ENCODE measurements around the gene MYRF. TPM values are rescaled to one million over a fixed set of nuclear protein-coding genes. Genes with fewer than 3 reads are reported as not detected.

Gene MYRF
- total RNA-seq, 2 experiments from 2014 or later, result 0.31 to 0.49 TPM

DNA sequence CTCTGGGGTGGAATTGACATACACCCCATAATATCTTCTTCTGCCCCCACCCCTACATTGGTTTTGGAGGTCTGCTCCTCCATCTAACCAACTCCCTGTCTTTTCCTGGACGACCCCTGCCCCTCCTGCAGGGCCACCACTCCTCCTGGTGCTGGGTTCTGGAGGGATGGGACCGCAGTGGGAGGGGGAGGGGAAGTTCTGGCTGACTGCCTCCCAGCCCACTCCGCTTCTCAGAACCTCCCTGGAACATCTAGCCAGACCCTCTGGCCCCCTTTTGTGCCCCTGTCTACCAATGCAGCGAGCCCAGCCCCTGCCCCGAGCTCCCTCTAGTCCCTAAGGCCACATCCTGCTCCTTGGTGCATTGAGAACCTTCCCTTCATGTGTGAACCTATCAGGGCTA, 1.2 kb downstream of the MYRF start:
- peak overlapping the region; percentile 69 for H3K4me3 Mint-ChIP-seq
- no peak overlapping the region for H3K27ac ChIP-seq (ENCODE audit: low read depth in 1 of 2, low read length in 2 of 2)
- intact Hi-C loops (cut with DNase I, micrococcal nuclease), result loop anchor here in 1 of 2 experiments (2.0 kb wide), 1 partner anchor 355 kb away; no protein-coding TSS in a partner anchor
- H3K4me1 ChIP-seq (ENCODE audit: insufficient read depth, low read length), result peaks cover 25% of the 10 kb centered on the region
- H3K36me3 Mint-ChIP-seq (ENCODE audit: low read depth), result no peaks in the 10 kb centered on the region
- H3K4me3 ChIP-seq (ENCODE audit: low read length), result no peak overlapping the region
- H3K27me3 Mint-ChIP-seq, result peaks cover 40% of the 10 kb centered on the region
- POLR2A ChIA-PET, result no interaction called here
- H3K27ac Mint-ChIP-seq, result no peak overlapping the region
- peaks cover 19 to 20% of the 10 kb centered on the region in 2 experiments for H3K27me3 ChIP-seq (ENCODE audit: control insufficient read depth in 1 of 2, insufficient read depth in 2 of 2, low read length in 2 of 2)
- no peaks in the 10 kb centered on the region for H3K9me3 Mint-ChIP-seq
- no peaks in the 10 kb centered on the region for H3K36me3 ChIP-seq (ENCODE audit: insufficient read depth, low read length)
- peaks cover 10% of the 10 kb centered on the region for H3K4me1 Mint-ChIP-seq (ENCODE audit: low read depth)
- no peak for ATAC-seq (ENCODE audit: poor library complexity)
- H3K9me3 ChIP-seq (ENCODE audit: control insufficient read depth in 1 of 2, insufficient read depth in 1 of 2, low read length in 2 of 2), result peaks cover 0 to 9% of the 10 kb centered on the region in 2 experiments
- TF ChIP-seq, protein P1, sequence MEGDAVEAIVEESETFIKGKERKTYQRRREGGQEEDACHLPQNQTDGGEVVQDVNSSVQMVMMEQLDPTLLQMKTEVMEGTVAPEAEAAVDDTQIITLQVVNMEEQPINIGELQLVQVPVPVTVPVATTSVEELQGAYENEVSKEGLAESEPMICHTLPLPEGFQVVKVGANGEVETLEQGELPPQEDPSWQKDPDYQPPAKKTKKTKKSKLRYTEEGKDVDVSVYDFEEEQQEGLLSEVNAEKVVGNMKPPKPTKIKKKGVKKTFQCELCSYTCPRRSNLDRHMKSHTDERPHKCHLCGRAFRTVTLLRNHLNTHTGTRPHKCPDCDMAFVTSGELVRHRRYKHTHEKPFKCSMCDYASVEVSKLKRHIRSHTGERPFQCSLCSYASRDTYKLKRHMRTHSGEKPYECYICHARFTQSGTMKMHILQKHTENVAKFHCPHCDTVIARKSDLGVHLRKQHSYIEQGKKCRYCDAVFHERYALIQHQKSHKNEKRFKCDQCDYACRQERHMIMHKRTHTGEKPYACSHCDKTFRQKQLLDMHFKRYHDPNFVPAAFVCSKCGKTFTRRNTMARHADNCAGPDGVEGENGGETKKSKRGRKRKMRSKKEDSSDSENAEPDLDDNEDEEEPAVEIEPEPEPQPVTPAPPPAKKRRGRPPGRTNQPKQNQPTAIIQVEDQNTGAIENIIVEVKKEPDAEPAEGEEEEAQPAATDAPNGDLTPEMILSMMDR (IDR thresholded peaks at IDR 0.05), result no peak
- CTCF ChIA-PET, result interaction anchor here (1.1 kb wide), 1 partner anchor 44 kb away, joined by 3 read pairs; no protein-coding TSS in a partner anchor
- DNase-seq, result no peak

DNA sequence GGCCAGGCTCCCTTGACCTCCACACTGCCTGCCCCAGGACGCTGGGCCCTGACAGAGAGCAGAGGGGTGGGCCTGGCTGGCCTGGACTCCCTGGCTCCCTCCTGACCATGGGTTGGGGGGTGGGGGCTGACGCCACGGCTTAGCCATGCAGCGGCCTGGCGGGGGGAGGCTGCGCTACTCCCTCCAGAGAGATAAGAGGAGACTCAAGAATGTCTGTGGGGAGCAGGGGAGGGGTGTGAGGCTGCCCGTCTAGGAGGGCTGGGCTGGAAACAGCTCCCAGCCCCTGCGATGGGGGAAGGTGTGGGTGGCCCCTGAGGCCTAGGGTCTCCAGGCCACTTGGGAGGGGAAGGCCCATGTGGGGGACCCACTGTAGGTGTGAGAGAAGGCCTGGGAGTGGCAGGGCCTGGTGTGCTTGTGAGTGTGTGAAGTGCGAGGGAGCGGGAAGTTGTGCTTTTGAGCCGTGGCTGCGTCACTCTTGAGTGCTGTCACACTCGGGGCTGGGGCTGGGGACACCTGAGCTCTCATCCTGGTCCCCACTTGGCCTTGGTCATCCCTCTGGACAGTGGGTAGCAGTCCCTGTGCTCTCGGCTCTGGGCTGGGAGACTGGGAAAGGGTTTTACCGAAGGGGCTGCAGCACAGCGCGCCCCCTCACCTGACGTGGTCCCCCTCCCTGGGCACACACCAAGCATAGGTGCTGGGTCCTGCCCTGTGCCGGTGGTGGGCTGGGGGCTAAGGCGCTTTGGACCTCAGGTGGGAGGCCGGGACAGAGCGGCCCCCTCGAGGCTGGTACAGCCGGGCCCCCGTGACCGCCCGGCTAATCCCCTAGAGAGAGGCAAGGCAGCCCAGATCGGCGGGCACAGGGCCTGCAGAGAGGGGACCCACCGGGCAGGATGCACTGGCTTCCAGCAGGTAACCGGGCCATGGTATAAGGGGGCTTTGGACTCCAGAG, 2.4 kb downstream of the MYRF start:
- no peak for ATAC-seq (ENCODE audit: poor library complexity)
- Mint-ChIP-seq H3K27ac (no peak overlapping the region), H3K36me3 (ENCODE audit: low read depth) (no peaks in the 10 kb centered on the region), H3K4me1 (ENCODE audit: low read depth) (peaks cover 10% of the 10 kb centered on the region), H3K9me3 (no peaks in the 10 kb centered on the region), H3K4me3 (no peak overlapping the region), H3K27me3 (peaks cover 29% of the 10 kb centered on the region)
- TF ChIP-seq, protein P1 (IDR thresholded peaks at IDR 0.05), result no peak
- POLR2A ChIA-PET, result no interaction called here
- Histone ChIP-seq H3K4me3 (ENCODE audit: low read length) (no peak overlapping the region), H3K9me3 (ENCODE audit: control insufficient read depth in 1 of 2, insufficient read depth in 1 of 2, low read length in 2 of 2) (peaks cover 0 to 6% of the 10 kb centered on the region in 2 experiments), H3K36me3 (ENCODE audit: insufficient read depth, low read length) (no peaks in the 10 kb centered on the region), H3K27me3 (ENCODE audit: control insufficient read depth in 1 of 2, insufficient read depth in 2 of 2, low read length in 2 of 2) (peaks cover 11 to 13% of the 10 kb centered on the region in 2 experiments), H3K4me1 (ENCODE audit: insufficient read depth, low read length) (peaks cover 25% of the 10 kb centered on the region), H3K27ac (ENCODE audit: low read depth in 1 of 2, low read length in 2 of 2) (no peak overlapping the region)
- CTCF ChIA-PET, result no interaction called here
- intact Hi-C loops (cut with DNase I, micrococcal nuclease), result no loop called here
- DNase-seq, result no peak

DNA sequence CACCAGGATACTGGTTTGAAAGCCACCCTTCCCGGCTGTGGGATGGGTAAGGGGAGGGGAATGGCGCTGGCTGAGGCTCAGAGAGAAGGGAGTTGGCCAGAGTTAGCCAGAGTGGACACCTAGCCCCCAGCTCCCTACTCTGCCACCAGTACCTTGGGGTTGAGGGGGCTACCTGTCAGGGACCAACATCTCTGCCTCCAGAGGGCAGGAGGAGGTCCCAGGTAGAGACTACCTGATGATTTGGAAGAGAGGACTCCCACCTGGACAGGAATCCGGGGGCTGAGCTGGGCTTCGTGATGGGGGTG, 3.7 kb downstream of the MYRF start:
- H3K27me3 ChIP-seq (ENCODE audit: control insufficient read depth in 1 of 2, insufficient read depth in 2 of 2, low read length in 2 of 2), result peaks cover 6 to 7% of the 10 kb centered on the region in 2 experiments
- ChIA-PET CTCF (no interaction called here), POLR2A (no interaction called here)
- H3K27ac Mint-ChIP-seq, result no peak overlapping the region
- no peak overlapping the region for H3K4me3 Mint-ChIP-seq
- TF ChIP-seq, protein P1 (IDR thresholded peaks at IDR 0.05), result no peak
- H3K4me1 Mint-ChIP-seq (ENCODE audit: low read depth), result peaks cover 10% of the 10 kb centered on the region
- peaks cover 24% of the 10 kb centered on the region for H3K27me3 Mint-ChIP-seq
- H3K4me1 ChIP-seq (ENCODE audit: insufficient read depth, low read length), result peaks cover 25% of the 10 kb centered on the region
- DNase-seq (no peak), ATAC-seq (ENCODE audit: poor library complexity) (no peak)
- no peaks in the 10 kb centered on the region for H3K36me3 ChIP-seq (ENCODE audit: insufficient read depth, low read length)
- H3K4me3 ChIP-seq (ENCODE audit: low read length), result no peak overlapping the region
- no peak overlapping the region for H3K27ac ChIP-seq (ENCODE audit: low read depth in 1 of 2, low read length in 2 of 2)
- H3K36me3 Mint-ChIP-seq (ENCODE audit: low read depth), result no peaks in the 10 kb centered on the region
- intact Hi-C loops (cut with DNase I, micrococcal nuclease), result no loop called here
- H3K9me3 ChIP-seq (ENCODE audit: control insufficient read depth in 1 of 2, insufficient read depth in 1 of 2, low read length in 2 of 2), result peaks cover 0 to 3% of the 10 kb centered on the region in 2 experiments
- H3K9me3 Mint-ChIP-seq, result no peaks in the 10 kb centered on the region

Measured in CD4-positive, alpha-beta T cell (primary cell).